PC-9 (cell line): ENCODE data around the gene TSPEAR. TPM values are rescaled to one million over a fixed set of nuclear protein-coding genes. Genes with fewer than 3 reads are reported as not detected.
A peak's percentile ranks its signal among the peaks of the same experiment; 100 is the strongest.

ENCODE experiments used
- BruUV-seq: library from RNA; stranded (reverse); fragments of 400-500 nt; replicated peaks from 2 replicates; lab custom pipeline; 2021; lab: Mats Ljungman, UMichigan
- CTCF ChIA-PET: fragments of 300-600 bp; sonication (Branson Sonifier 250); formaldehyde crosslinking; loops from one replicate; lab custom pipeline; 2022; ENCODE audit warnings: antibody characterized with exemption; lab: Charles Lee
- POLR2A ChIA-PET: fragments of 300-600 bp; sonication (Branson Sonifier 250); formaldehyde crosslinking; loops from one replicate; lab custom pipeline; 2022; ENCODE audit warnings: antibody characterized with exemption; ENCODE audit not compliant: unreplicated experiment; lab: Charles Lee
- DNase-seq, 2 experiments: peaks; one replicate each; pipeline versions ENCODE4 v3.0.0 to v3.0.0-alpha.2; 2015 to 2022; ENCODE audit warnings: mixed read lengths in 1 of 2
- H2AFZ ChIP-seq: fragments of 200-600 bp; sonication (generic); 2 replicates; pipeline ENCODE4 v1.8.1; 2017; ENCODE audit warnings: antibody characterized with exemption
- H3F3A ChIP-seq: fragments of 200-600 bp; sonication (generic); 2 replicates; pipeline ENCODE4 v1.8.1; 2017; ENCODE audit warnings: antibody characterized with exemption, mild to moderate bottlenecking, low read depth; ENCODE audit not compliant: insufficient read depth
- H3K27ac ChIP-seq: fragments of 200-600 bp; sonication (generic); 2 replicates; pipeline ENCODE4 v1.6.1; 2016; ENCODE audit warnings: mixed run types
- H3K27me3 ChIP-seq: fragments of 200-600 bp; sonication (generic); 2 replicates; pipeline ENCODE4 v1.6.1; 2016; ENCODE audit warnings: low read depth, mixed run types; ENCODE audit not compliant: insufficient read depth
- H3K36me3 ChIP-seq: fragments of 200-600 bp; sonication (generic); 2 replicates; pipeline ENCODE4 v1.6.1; 2016; ENCODE audit warnings: low read depth, mixed run types
- H3K4me1 ChIP-seq: fragments of 200-600 bp; sonication (generic); replicated peaks from 2 replicates; pipeline ENCODE4 v1.6.1; 2016; ENCODE audit warnings: mixed run types; ENCODE audit not compliant: insufficient read depth
- H3K4me2 ChIP-seq: fragments of 200-600 bp; sonication (generic); 2 replicates; pipeline ENCODE4 v1.6.1; 2017; ENCODE audit warnings: mixed run types
- H3K4me3 ChIP-seq: fragments of 200-600 bp; sonication (generic); 2 replicates; pipeline ENCODE4 v1.6.1; 2016; ENCODE audit warnings: mixed run types
- H3K79me2 ChIP-seq: fragments of 200-600 bp; sonication (generic); 2 replicates; pipeline ENCODE4 v1.6.1; 2017; ENCODE audit warnings: low read depth, mixed run types
- H3K9me2 ChIP-seq: fragments of 200-600 bp; sonication (generic); 2 replicates; pipeline ENCODE4 v1.8.1; 2017; ENCODE audit warnings: mild to moderate bottlenecking; ENCODE audit not compliant: insufficient read depth
- H3K9me3 ChIP-seq: fragments of 200-600 bp; sonication (generic); 2 replicates; pipeline ENCODE4 v1.8.1; 2016; ENCODE audit warnings: low read depth; ENCODE audit not compliant: insufficient read depth
- H4K20me1 ChIP-seq: fragments of 200-600 bp; sonication (generic); 2 replicates; pipeline ENCODE4 v1.8.1; 2017; ENCODE audit not compliant: insufficient read depth
- EZH2 ChIP-seq: fragments of 200-600 bp; sonication (generic); IDR thresholded peaks from 2 replicates; pipeline ENCODE4 v1.8.0; 2017; ENCODE audit warnings: antibody characterized with exemption, low read depth
- intact Hi-C: fragments of 100-400 bp; cut with micrococcal nuclease; formaldehyde crosslinking; loops from one replicate; pipeline ENCODE4 v1.10.0; 2022; ENCODE audit not compliant: unreplicated experiment
- total RNA-seq: library from RNA; stranded (reverse); gene quantifications from 2 replicates; pipeline ENCODE4 v1.2.3, GENCODE V29; 2021
- TF ChIP-seq, protein P1 (sequence below): fragments of 200-600 bp; sonication (generic); conservative IDR thresholded peaks from 2 replicates; pipeline ENCODE4 v1.6.1; 2017; ENCODE audit warnings: mixed run types, antibody characterized with exemption, mild to moderate bottlenecking, moderate library complexity

The TSPEAR gene
- total RNA-seq, 1 experiment from 2014 or later = not detected

DNA sequence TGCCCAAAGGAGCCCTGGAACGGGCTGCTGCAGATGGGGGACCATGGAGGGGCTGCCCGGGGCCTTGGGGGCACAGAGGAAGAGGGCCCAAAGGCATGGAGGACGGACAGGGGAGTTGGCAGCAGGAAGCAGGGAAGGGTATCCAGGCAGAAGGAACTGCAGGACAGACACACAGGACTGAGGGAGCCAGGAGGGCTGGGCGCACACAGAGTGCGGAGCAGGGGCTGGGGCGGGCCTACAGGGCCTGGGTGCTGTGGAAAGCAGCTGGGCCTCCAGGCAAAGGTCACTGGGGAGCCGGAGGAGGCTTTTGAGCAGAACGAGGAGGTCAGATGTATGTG lies 199.5 kb downstream of the TSPEAR start:
- no peak overlapping the region for H2AFZ ChIP-seq
- no peak overlapping the region for H3K4me2 ChIP-seq
- H3K4me3 ChIP-seq = no peak overlapping the region
- TF ChIP-seq EZH2 = no peak
- TF ChIP-seq, protein P1, sequence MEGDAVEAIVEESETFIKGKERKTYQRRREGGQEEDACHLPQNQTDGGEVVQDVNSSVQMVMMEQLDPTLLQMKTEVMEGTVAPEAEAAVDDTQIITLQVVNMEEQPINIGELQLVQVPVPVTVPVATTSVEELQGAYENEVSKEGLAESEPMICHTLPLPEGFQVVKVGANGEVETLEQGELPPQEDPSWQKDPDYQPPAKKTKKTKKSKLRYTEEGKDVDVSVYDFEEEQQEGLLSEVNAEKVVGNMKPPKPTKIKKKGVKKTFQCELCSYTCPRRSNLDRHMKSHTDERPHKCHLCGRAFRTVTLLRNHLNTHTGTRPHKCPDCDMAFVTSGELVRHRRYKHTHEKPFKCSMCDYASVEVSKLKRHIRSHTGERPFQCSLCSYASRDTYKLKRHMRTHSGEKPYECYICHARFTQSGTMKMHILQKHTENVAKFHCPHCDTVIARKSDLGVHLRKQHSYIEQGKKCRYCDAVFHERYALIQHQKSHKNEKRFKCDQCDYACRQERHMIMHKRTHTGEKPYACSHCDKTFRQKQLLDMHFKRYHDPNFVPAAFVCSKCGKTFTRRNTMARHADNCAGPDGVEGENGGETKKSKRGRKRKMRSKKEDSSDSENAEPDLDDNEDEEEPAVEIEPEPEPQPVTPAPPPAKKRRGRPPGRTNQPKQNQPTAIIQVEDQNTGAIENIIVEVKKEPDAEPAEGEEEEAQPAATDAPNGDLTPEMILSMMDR = no peak
- no peaks in the 10 kb centered on the region for H3K9me3 ChIP-seq
- H4K20me1 ChIP-seq = no peaks in the 10 kb centered on the region
- no peak for DNase-seq
- H3K79me2 ChIP-seq = no peaks in the 10 kb centered on the region
- ChIA-PET CTCF (no interaction called here), POLR2A (no interaction called here)
- no peaks in the 10 kb centered on the region for H3K36me3 ChIP-seq
- BruUV-seq = no TSS peak
- H3K9me2 ChIP-seq = no peaks in the 10 kb centered on the region
- no peaks in the 10 kb centered on the region for H3K4me1 ChIP-seq
- no peaks in the 10 kb centered on the region for H3F3A ChIP-seq
- no peak overlapping the region for H3K27ac ChIP-seq
- H3K27me3 ChIP-seq = peaks cover 83% of the 10 kb centered on the region
- intact Hi-C loops = loop anchor here (10.0 kb wide), 1 partner anchor 423 kb away; no protein-coding TSS in a partner anchor

- H4K20me1 ChIP-seq = no peaks in the 10 kb centered on the region
- no peaks in the 10 kb centered on the region for H3F3A ChIP-seq
- DNase-seq = no peak
- H3K79me2 ChIP-seq = no peaks in the 10 kb centered on the region
- no peaks in the 10 kb centered on the region for H3K4me1 ChIP-seq
- H3K4me2 ChIP-seq = no peak overlapping the region
- no peaks in the 10 kb centered on the region for H3K9me2 ChIP-seq
- intact Hi-C loops = loop anchor here (10.0 kb wide), 1 partner anchor 423 kb away; no protein-coding TSS in a partner anchor
- ChIA-PET CTCF (interaction anchor here (0.6 to 0.9 kb wide), 2 partner anchors 231 to 1309 kb away, joined by 3 to 6 read pairs; no protein-coding TSS in a partner anchor), POLR2A (no interaction called here)
- H3K36me3 ChIP-seq = no peaks in the 10 kb centered on the region
- BruUV-seq = no TSS peak
- peaks cover 83% of the 10 kb centered on the region for H3K27me3 ChIP-seq
- no peak overlapping the region for H3K27ac ChIP-seq
- H3K9me3 ChIP-seq = no peaks in the 10 kb centered on the region
- H2AFZ ChIP-seq = no peak overlapping the region
- no peak for TF ChIP-seq EZH2
- TF ChIP-seq, protein P1 = no peak
- H3K4me3 ChIP-seq = no peak overlapping the region
Measured at GRCh38 chr21:44511219-44511937, 200.0 kb downstream of the TSPEAR start.

DNA sequence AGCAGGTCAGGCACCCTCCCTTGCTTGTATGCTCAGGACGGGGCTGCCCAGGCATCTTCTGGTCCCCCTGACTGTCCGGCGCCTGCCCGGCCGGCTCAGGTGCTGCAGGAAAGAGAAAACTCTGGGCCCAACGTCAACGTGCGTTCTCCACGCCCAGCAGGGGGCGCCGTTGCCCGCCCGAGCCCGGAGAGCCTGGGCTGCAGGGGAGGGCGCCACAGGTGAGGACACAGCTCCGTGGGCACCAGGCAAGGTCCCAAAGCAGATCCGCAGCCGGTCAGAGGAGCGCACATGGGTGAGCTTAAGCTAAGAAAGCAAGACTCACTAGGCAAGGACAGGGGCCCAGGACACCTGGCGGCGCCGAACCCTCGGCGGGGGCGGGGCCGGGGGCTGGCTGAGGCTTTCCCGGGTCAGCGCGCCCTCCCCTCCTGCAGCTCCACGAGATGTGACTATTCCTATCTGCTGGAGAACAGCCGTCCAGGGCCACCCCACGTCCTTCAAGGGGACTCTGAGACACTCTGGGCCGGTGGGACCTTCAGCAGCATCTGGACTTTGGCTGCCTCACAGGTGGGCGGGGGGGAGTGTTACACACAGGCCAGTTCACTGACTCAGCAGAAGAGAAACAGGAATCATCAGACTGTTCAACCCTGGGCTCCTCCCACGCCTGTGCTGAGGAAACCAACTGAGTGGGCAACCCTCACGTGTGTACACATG lies 200.7 kb downstream of the TSPEAR start:
- Histone ChIP-seq H4K20me1 (no peaks in the 10 kb centered on the region), H3K27me3 (peaks cover 83% of the 10 kb centered on the region), H3K4me1 (no peaks in the 10 kb centered on the region), H3K79me2 (no peaks in the 10 kb centered on the region), H3K9me2 (no peaks in the 10 kb centered on the region), H3K36me3 (no peaks in the 10 kb centered on the region), H3F3A (no peaks in the 10 kb centered on the region), H3K4me3 (no peak overlapping the region), H3K9me3 (no peaks in the 10 kb centered on the region), H3K4me2 (no peak overlapping the region), H2AFZ (no peak overlapping the region), H3K27ac (no peak overlapping the region)
- CTCF ChIA-PET = interaction anchor here (0.6 to 0.9 kb wide), 2 partner anchors 232 to 1310 kb away, joined by 3 to 6 read pairs; no protein-coding TSS in a partner anchor
- POLR2A ChIA-PET = no interaction called here
- intact Hi-C loops = loop anchor here (10.0 kb wide), 1 partner anchor 424 kb away; no protein-coding TSS in a partner anchor
- TF ChIP-seq, protein P1 = peak; percentile 73
- TF ChIP-seq EZH2 = no peak
- peak in 1 of 2 experiments; percentile 47 for DNase-seq
- BruUV-seq = no TSS peak
